SK-N-DZ (cell line): ENCODE measurements around the gene CLDN4.
"Not testable (repeated sequence)": the region's sequence is repeated elsewhere in the genome, so short reads cannot be mapped to it uniquely, and the experiment has no call there.

ENCODE experiments used
- DNase-seq: peaks from one replicate; pipeline ENCODE4 v3.0.0-alpha.2; 2015; ENCODE audit warnings: low spot score

Gene CLDN4

DNA sequence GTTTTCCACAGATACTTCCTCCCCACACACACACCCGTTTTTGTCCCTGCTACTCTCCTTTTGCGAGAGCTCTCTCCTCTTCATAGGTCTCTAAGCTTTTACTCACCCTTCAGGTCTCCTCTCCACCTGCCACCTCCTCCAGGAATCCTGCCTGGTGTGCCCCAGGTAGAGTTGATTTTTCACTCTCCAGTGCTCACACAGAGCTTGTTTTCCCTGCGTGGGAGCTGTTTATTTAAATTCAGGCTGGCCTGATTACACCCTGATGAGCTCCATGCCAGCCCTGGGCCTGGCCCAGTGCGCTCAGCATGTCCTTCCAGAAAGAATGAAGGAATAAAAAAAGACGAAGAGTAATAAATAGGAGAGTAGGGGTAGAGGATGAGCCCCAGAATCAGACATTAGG lies 7.5 kb upstream of the CLDN4 start:
- DNase-seq = no peak

GRCh38 chr7:73823873-73824592 lies 6.8 kb upstream of the CLDN4 start:
- no peak for DNase-seq

GRCh38 chr7:73824986-73825385 lies 5.8 kb upstream of the CLDN4 start:
- DNase-seq = no peak

GRCh38 chr7:73827567-73828106 lies 3.2 kb upstream of the CLDN4 start:
- DNase-seq = no peak

GRCh38 chr7:73828107-73828803 lies 2.5 kb upstream of the CLDN4 start:
- no peak for DNase-seq

GRCh38 chr7:73828972-73829371 lies 1.8 kb upstream of the CLDN4 start:
- no peak for DNase-seq

DNA sequence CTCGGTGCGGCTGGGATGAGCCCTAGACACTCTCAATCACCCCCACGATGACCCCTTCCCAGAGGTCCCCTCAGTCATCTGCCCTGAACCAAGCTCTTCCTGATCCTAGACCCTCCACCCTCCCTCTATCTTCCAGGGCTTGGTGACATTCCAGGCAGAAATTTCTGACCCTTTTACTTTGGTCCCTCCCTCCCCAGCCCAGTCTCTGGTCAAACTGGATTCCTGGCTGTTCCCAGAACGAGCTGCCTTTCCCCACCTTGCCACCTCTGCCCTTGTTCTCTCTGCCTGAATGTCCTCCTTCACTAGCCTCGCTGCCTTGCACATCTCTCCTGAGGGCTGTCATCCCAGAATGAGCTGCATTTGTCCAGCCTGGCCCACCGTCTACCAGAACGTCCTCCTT lies 1.3 kb upstream of the CLDN4 start:
- no peak for DNase-seq

GRCh38 chr7:73829921-73830680 lies 695 bp upstream of the CLDN4 start:
- DNase-seq = no peak

DNA sequence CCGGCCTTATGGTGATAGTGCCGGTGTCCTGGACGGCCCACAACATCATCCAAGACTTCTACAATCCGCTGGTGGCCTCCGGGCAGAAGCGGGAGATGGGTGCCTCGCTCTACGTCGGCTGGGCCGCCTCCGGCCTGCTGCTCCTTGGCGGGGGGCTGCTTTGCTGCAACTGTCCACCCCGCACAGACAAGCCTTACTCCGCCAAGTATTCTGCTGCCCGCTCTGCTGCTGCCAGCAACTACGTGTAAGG lies 713 bp downstream of the CLDN4 start:
- DNase-seq = no peak

DNA sequence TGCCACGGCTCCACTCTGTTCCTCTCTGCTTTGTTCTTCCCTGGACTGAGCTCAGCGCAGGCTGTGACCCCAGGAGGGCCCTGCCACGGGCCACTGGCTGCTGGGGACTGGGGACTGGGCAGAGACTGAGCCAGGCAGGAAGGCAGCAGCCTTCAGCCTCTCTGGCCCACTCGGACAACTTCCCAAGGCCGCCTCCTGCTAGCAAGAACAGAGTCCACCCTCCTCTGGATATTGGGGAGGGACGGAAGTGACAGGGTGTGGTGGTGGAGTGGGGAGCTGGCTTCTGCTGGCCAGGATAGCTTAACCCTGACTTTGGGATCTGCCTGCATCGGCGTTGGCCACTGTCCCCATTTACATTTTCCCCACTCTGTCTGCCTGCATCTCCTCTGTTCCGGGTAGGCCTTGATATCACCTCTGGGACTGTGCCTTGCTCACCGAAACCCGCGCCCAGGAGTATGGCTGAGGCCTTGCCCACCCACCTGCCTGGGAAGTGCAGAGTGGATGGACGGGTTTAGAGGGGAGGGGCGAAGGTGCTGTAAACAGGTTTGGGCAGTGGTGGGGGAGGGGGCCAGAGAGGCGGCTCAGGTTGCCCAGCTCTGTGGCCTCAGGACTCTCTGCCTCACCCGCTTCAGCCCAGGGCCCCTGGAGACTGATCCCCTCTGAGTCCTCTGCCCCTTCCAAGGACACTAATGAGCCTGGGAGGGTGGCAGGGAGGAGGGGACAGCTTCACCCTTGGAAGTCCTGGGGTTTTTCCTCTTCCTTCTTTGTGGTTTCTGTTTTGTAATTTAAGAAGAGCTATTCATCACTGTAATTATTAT lies 1.2 kb downstream of the CLDN4 start:
- DNase-seq = no peak

GRCh38 chr7:73832806-73833205 lies 2.0 kb downstream of the CLDN4 start:
- DNase-seq = no peak

DNA sequence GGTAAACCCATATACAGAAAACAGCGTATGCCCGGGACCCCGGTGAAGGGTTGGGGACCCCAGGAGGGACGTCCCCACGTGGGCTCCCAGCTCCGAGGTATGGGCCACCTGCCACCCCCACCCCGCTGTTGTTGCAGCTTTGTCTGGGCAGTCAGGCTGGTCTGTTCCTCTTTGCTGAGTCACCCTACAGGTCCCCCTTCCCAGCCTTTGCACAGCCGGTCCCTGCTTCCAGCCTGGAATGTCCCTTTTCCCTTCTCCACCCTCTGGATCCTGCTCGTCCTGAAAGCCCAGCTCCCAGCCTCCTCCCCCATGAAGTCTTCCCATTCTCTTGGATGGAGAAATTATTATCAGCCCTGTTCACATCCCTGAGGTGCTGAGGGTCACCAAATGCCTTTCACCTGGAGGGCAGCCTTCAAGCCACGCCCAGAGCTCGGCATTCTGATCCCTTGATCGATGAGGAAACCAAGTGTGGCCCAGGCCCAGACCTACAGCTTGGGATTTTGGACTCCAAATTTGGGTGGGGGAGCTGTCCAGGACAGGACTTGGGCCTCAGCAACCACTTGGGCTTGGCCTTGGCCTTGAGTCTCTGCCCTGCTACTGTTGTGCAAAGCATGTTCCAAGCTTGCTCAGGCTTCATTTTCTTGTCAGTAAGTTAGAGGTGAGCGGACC lies 2.6 kb downstream of the CLDN4 start:
- DNase-seq = no peak

GRCh38 chr7:73834626-73835191 lies 3.9 kb downstream of the CLDN4 start:
- no peak for DNase-seq

GRCh38 chr7:73837167-73837566 lies 6.4 kb downstream of the CLDN4 start:
- not testable (repeated sequence) for DNase-seq

- DNase-seq = no peak
These were observed 7.8 kb downstream of the CLDN4 start for GRCh38 chr7:73838642-73839041.

GRCh38 chr7:73839290-73839689 lies 8.5 kb downstream of the CLDN4 start:
- no peak for DNase-seq

- DNase-seq = no peak
These were observed 9.2 kb downstream of the CLDN4 start for GRCh38 chr7:73839743-73840714.

DNA sequence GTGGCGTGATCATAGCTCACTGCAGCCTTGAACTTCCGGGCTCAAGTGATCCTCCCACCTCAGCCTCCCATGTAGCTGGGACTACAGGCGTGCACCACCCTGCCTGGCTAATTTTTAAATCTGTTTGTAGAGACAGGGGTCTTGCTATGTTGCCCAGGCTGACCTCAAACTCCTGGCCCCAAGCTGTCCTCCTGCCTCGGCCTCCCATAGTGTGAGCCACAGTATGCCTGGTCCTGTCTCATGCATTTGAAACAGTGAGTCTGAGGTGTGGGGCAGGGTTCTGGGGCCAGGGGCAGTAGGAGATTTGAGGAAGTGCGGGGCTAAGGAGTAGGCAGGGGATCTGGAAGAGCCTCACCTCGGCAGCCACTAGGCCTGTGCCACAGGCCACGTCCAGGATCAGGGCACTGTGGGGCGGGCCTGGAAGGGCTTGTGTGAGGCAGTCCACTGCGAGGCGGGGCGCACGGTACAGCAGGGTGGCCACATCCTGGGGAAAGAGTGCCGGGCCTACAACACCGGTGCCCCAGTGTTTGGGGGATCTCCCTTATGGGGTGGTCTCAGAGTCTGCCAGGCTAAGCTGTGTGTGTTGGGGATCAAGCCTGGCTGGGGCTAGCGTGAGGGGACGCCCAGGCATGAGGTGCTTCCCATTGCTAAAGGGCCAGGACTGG lies 10.1 kb downstream of the CLDN4 start:
- no peak for DNase-seq

DNA sequence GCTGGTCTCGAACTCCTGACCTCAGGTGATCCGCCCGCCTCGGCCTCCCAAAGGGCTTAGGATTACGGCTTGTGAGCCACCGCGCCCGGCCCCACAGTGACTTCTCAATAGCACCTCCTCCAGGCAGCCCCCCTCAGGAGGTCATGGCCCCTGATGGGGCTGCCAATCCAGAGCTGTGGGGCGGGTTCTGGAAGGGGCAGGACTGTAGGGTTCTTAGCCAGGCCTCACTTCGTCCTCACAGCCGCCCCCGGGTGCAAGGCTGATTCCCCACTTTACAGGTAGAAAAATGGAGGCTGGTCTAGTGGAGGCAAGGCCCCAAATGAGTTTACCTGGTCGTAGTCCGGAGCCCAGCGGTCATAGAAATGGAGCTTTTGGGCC lies 10.9 kb downstream of the CLDN4 start:
- DNase-seq = no peak
